Activated CD4-positive, alpha-beta T cell treated with anti-CD3 and anti-CD28 coated beads, Interleukin-2, amount 10 ng/mL, durations not matched to agents 24 days and 14 days (primary cell): Measurements from ENCODE around the gene DCC. TPM values are rescaled to one million over a fixed set of nuclear protein-coding genes. Genes with fewer than 3 reads are reported as not detected.
"Not testable (repeated sequence)": the region's sequence is repeated elsewhere in the genome, so short reads cannot be mapped to it uniquely, and the experiment has no call there.

ENCODE experiments used
- DNase-seq: peaks from one replicate; pipeline ENCODE4 v3.0.0; 2022
- H3K27ac Mint-ChIP-seq: one replicate; pipeline ENCODE4 v1.8.0; 2022; ENCODE audit warnings: mild to moderate bottlenecking, mixed read lengths
- H3K27me3 Mint-ChIP-seq: one replicate; pipeline ENCODE4 v1.8.0; 2022; ENCODE audit warnings: mixed read lengths
- H3K36me3 Mint-ChIP-seq: one replicate; pipeline ENCODE4 v1.8.0; 2022; ENCODE audit warnings: low read depth, mild to moderate bottlenecking, mixed read lengths
- H3K4me1 Mint-ChIP-seq: one replicate; pipeline ENCODE4 v1.8.0; 2021; ENCODE audit warnings: mixed read lengths
- H3K4me3 Mint-ChIP-seq: one replicate; pipeline ENCODE4 v1.8.0; 2022; ENCODE audit warnings: mild to moderate bottlenecking, moderate library complexity, mixed read lengths
- H3K9me3 Mint-ChIP-seq: one replicate; pipeline ENCODE4 v1.8.0; 2021; ENCODE audit warnings: mixed read lengths
- intact Hi-C: fragments of 100-400 bp; cut with micrococcal nuclease; formaldehyde crosslinking; loops from one replicate; pipeline ENCODE4 v1.15.1; 2023
- total RNA-seq: library from RNA; stranded (reverse); gene quantifications from 2 replicates; pipeline ENCODE4 v1.2.3, GENCODE V29; 2022

The DCC gene
- total RNA-seq, 1 donor from 2014 or later = not detected

DNA sequence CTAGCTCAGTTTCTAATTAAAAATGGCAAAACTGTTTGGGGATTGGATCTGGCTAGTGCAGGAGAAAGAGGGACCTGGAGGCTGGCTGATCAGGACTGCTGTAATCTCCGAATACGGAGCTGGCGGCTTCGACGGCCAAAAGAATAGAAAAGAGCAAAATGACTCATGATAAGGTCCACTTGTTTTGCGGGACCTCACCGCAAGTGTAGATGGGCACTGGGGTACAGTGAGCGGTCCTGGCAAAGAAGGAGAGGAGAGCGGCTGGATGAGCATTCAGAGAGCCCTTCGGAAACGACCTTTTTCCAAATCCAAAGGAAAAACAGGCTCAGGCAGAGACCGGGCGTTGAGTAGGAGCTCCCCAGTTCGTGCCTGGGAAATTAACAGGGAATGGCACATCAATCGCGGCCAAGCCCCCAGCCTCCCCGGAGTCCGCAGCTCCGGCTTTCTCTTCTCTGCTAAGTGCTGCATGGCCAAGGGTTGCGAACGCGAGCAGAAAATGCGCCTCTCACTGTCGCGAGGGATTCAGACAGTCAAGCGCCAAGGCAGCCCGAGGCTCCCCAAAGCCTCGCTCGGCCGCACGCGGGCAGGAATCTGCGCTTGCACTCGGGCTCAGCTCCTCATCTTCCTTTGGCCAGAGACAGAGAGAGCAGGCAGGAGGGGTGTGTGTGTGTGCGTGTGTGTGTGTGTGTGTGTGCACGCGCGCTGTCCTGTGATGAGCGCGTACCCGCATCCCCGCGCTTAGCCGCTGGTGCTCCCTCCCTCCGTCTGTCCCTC lies 1.8 kb downstream of the DCC start:
- DNase-seq = no peak
- H3K4me3 Mint-ChIP-seq = no peak overlapping the region
- H3K9me3 Mint-ChIP-seq = peaks cover 8% of the 10 kb centered on the region
- H3K27ac Mint-ChIP-seq = no peak overlapping the region
- no peaks in the 10 kb centered on the region for H3K36me3 Mint-ChIP-seq
- intact Hi-C loops = no loop called here
- H3K4me1 Mint-ChIP-seq = no peaks in the 10 kb centered on the region
- H3K27me3 Mint-ChIP-seq = peaks cover 30% of the 10 kb centered on the region

DNA sequence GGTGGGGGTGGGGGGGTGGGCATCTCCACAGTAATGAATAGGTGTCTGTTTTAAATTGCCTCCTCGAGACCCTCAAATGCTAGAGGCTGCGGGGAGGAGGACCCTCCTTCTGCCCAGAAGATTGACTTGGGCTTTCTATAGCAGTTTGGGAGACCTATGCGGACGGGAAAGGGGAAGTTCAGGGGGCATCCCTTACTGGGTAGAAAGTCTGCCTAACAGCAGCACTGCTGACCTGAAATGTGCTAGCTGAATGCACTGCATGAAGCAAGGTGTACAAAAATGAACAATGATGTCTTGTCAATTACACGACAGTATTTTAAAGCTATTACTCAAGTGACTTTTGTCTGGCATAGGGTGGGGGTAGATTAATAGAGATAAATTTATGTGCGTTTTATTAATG lies 2.5 kb downstream of the DCC start:
- peaks cover 30% of the 10 kb centered on the region for H3K27me3 Mint-ChIP-seq
- intact Hi-C loops = no loop called here
- H3K27ac Mint-ChIP-seq = no peak overlapping the region
- DNase-seq = no peak
- H3K4me1 Mint-ChIP-seq = no peaks in the 10 kb centered on the region
- H3K4me3 Mint-ChIP-seq = no peak overlapping the region
- H3K9me3 Mint-ChIP-seq = peaks cover 4% of the 10 kb centered on the region
- H3K36me3 Mint-ChIP-seq = no peaks in the 10 kb centered on the region

DNA sequence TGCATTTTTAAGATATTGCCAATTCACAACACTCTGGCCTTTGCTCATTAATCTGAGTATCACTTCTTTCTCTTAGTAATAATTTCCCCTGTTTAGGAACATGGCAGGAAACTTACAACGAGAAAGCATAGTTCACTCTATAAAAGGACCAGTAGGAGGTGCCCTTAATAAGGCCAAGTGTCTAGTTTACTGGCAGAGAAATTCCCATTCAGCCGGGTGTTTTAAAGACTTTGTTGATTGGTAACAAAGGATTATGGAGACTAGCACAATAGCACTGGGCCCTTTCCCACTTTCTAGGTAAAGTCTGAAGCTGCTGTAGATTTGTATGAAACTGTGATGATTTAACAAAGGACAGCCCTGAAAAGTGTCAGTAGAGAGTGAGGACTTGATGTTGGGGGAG lies 3.1 kb downstream of the DCC start:
- H3K4me3 Mint-ChIP-seq = no peak overlapping the region
- H3K36me3 Mint-ChIP-seq = no peaks in the 10 kb centered on the region
- intact Hi-C loops = no loop called here
- no peak for DNase-seq
- H3K27ac Mint-ChIP-seq = no peak overlapping the region
- no peaks in the 10 kb centered on the region for H3K4me1 Mint-ChIP-seq
- peaks cover 4% of the 10 kb centered on the region for H3K9me3 Mint-ChIP-seq
- peaks cover 30% of the 10 kb centered on the region for H3K27me3 Mint-ChIP-seq

DNA sequence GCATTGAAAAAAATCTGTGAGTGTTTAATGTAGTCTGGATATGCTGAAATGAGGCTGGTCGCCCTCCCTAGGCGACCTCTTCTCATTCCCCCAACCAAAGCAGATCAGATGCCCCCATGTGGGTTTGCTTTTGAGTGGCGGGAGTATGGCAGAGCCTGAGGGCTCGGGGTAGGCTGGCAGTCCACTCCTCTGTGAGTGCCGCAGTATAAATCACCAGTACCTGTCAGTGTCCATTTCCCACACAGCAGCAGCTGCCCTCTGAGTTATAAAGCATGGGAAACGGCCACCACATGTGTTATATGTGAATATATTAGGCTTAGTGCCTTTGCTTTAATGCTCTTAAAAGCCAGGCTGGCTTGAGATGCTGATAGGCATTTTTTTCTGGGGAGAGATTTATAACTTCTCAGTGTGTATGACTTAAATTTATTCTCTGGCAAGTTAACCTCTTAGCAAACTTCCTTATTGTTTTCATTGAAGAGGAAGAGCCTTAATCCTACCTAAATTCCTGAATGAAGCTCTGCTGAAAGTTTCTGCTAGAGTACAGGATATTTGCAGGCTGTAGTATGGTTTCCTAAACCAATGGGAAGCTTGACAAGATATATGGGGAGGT lies 3.8 kb downstream of the DCC start:
- Mint-ChIP-seq H3K27me3 (peaks cover 28% of the 10 kb centered on the region), H3K36me3 (no peaks in the 10 kb centered on the region), H3K27ac (no peak overlapping the region), H3K9me3 (peaks cover 4% of the 10 kb centered on the region), H3K4me1 (no peaks in the 10 kb centered on the region), H3K4me3 (no peak overlapping the region)
- DNase-seq = no peak
- intact Hi-C loops = no loop called here

DNA sequence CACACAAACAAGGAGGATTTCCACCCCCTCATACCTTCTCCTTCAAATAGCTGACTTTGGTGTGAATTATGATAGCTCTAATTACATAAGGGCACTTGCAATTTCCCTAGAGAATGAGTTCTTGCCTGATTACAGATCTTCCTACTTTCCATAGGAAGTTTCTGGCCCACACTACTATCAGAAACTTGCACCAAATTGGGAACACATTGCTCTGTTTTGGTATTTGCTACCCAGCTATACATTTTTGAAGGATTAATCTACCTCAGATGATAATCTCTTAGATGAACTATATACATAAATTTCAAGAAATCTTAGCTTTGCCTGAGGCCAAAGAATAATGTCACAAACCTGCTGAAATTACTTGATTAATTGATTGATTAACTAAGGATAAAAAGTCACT lies 4.9 kb downstream of the DCC start:
- no peak for DNase-seq
- no peak overlapping the region for H3K4me3 Mint-ChIP-seq
- intact Hi-C loops = no loop called here
- no peak overlapping the region for H3K27ac Mint-ChIP-seq
- H3K4me1 Mint-ChIP-seq = no peaks in the 10 kb centered on the region
- H3K36me3 Mint-ChIP-seq = no peaks in the 10 kb centered on the region
- H3K9me3 Mint-ChIP-seq = peaks cover 4% of the 10 kb centered on the region
- peaks cover 22% of the 10 kb centered on the region for H3K27me3 Mint-ChIP-seq

DNA sequence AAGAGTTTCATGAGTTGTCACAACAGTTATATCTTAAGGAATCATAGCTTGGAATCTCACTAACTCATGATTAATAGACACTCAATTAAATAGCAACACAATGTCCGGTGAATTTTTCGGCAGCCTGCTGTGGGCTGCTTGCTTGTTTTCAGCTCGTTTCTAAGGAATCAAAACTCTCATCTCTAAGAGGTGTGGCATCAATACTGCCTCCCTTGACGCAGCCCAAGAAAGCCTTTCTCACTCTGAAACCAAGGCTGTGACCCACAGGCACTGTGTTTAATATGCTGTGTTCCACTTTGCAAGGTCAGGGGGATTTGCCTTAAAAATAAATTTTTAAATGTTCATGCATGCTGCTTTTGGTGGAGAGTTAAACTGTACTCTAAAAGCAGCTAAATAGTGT lies 5.4 kb downstream of the DCC start:
- no peak for DNase-seq
- H3K4me1 Mint-ChIP-seq = no peaks in the 10 kb centered on the region
- intact Hi-C loops = no loop called here
- H3K27ac Mint-ChIP-seq = no peak overlapping the region
- no peaks in the 10 kb centered on the region for H3K36me3 Mint-ChIP-seq
- no peak overlapping the region for H3K4me3 Mint-ChIP-seq
- peaks cover under 1% of the 10 kb centered on the region for H3K9me3 Mint-ChIP-seq
- H3K27me3 Mint-ChIP-seq = peaks cover 16% of the 10 kb centered on the region

DNA sequence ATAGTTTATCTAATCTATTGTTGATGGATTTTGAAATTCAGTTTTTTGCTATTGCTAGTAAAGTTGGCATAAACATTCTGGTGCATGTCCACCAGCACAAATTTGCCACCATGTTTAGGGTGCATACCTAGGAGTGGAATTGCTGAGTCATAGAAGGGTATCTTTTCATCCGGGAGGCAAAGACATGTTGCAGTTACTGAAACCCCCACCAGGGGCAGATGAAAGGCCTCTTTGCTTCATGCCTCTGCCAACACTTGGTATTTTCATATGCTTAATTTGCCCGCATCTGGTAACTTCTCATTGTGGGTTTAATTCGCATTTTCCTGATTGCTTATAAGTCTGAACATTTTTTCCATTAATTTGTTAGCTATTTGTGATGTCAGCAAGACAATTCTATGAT lies 8.2 kb downstream of the DCC start:
- Mint-ChIP-seq H3K4me3 (no peak overlapping the region), H3K36me3 (no peaks in the 10 kb centered on the region), H3K27me3 (no peaks in the 10 kb centered on the region), H3K4me1 (no peaks in the 10 kb centered on the region), H3K9me3 (no peaks in the 10 kb centered on the region), H3K27ac (no peak overlapping the region)
- intact Hi-C loops = no loop called here
- DNase-seq = no peak

DNA sequence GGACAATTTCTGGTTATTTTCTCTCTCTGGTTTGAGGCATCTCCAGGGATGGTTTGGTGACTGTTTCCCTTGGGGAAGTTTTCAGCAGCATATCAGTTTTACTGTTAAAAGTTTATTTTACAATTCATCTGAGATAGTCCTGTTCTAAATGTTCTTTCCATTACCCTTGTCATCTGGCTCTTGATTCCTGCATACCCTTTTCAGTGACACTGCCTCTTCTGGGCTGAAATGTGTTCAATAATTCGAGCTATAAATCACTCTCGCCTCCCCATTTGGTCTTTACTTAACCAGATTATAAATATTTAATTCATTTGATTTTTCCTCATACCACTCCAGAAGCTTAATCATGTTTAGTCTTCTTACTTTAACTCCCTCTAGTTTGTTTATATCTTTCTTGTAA lies 9.5 kb downstream of the DCC start:
- Mint-ChIP-seq H3K27me3 (no peaks in the 10 kb centered on the region), H3K4me1 (no peaks in the 10 kb centered on the region), H3K27ac (no peak overlapping the region), H3K36me3 (no peaks in the 10 kb centered on the region), H3K4me3 (no peak overlapping the region), H3K9me3 (no peaks in the 10 kb centered on the region)
- intact Hi-C loops = no loop called here
- DNase-seq = no peak

DNA sequence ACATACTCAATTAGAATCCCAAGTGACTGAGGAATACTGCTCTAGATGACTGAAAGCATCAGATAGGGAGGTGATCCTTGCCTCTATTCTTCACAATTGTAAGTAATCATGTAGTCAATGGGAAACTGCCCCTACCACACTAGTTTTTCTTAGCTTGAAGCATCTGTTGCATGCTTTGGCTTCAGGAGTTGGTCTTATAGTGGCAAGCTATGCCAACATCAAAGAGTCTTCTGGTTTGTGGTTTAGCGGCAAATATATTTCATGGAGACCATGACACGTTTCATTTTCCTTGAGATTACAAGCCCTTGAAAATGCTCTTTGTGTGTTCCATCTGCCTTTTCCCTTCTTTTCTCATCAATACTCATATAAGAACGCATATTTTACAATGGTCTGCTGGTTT lies 12.9 kb downstream of the DCC start:
- no peaks in the 10 kb centered on the region for H3K4me1 Mint-ChIP-seq
- H3K27ac Mint-ChIP-seq = no peak overlapping the region
- no peak for DNase-seq
- H3K9me3 Mint-ChIP-seq = no peaks in the 10 kb centered on the region
- H3K27me3 Mint-ChIP-seq = no peaks in the 10 kb centered on the region
- intact Hi-C loops = no loop called here
- H3K36me3 Mint-ChIP-seq = no peaks in the 10 kb centered on the region
- no peak overlapping the region for H3K4me3 Mint-ChIP-seq

DNA sequence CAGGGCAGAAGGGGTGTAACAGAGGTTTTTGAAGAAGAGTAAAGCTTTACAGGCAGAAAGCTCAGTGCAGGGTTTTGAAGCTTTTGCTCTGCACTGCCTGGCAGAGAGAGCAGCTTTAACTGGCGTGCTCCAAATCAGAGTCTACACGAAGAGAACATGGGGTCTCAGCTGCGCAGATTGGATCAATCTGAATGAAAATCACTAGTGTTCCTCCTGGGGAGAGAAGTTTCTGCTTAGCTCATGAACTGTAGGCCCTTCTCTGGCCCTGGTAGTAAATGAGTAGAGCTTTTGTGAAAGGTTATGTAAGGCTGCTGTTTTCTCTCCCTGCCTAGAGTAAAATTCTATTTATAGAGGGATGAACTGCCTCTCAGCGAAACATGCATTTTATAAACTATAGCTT lies 13.6 kb downstream of the DCC start:
- intact Hi-C loops = no loop called here
- H3K27ac Mint-ChIP-seq = no peak overlapping the region
- H3K36me3 Mint-ChIP-seq = no peaks in the 10 kb centered on the region
- H3K4me1 Mint-ChIP-seq = no peaks in the 10 kb centered on the region
- H3K9me3 Mint-ChIP-seq = no peaks in the 10 kb centered on the region
- no peak overlapping the region for H3K4me3 Mint-ChIP-seq
- H3K27me3 Mint-ChIP-seq = no peaks in the 10 kb centered on the region
- DNase-seq = no peak

DNA sequence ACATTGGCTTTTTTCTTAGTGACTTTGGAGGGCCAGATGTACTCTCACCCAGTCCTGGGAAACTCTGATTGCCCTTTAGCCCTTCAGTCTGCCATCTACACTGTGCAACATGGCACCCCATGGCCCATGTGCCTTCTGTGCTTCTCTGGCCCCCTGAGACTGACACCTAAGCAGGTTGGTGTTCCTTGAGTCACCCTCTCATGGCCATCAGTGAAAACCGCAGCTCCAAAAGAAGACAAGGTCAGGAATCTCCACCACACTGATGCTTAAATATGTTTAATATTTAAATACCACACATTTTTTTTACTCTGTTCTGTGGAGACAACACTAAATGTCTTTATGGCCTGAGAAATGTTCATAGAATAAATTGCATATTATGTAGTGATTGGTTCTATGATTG lies 23.9 kb downstream of the DCC start:
- no peaks in the 10 kb centered on the region for H3K4me1 Mint-ChIP-seq
- intact Hi-C loops = no loop called here
- peaks cover 3% of the 10 kb centered on the region for H3K9me3 Mint-ChIP-seq
- no peaks in the 10 kb centered on the region for H3K27me3 Mint-ChIP-seq
- no peak overlapping the region for H3K27ac Mint-ChIP-seq
- H3K4me3 Mint-ChIP-seq = no peak overlapping the region
- H3K36me3 Mint-ChIP-seq = no peaks in the 10 kb centered on the region
- no peak for DNase-seq

DNA sequence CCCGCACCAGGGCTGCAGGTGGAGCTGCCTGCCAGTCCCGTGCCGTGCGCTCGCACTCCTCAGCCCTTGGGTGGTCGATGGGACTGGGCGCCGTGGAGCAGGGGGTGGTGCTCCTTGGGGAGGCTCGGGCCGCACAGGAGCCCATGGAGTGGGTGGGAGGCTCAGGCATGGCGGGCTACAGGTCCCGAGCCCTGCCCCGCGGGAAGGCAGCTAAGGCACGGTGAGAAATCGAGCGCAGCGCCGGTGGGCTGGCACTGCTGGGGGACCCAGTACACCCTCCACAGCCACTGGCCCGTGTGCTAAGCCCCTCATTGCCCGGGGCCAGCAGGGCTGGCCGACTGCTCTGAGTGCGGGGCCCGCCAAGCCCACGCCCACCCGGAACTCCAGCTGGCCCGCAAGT lies 26.9 kb downstream of the DCC start:
- H3K9me3 Mint-ChIP-seq, H3K4me1 Mint-ChIP-seq, H3K27ac Mint-ChIP-seq, H3K27me3 Mint-ChIP-seq, intact Hi-C loops, H3K36me3 Mint-ChIP-seq, DNase-seq, H3K4me3 Mint-ChIP-seq: not testable (repeated sequence)

DNA sequence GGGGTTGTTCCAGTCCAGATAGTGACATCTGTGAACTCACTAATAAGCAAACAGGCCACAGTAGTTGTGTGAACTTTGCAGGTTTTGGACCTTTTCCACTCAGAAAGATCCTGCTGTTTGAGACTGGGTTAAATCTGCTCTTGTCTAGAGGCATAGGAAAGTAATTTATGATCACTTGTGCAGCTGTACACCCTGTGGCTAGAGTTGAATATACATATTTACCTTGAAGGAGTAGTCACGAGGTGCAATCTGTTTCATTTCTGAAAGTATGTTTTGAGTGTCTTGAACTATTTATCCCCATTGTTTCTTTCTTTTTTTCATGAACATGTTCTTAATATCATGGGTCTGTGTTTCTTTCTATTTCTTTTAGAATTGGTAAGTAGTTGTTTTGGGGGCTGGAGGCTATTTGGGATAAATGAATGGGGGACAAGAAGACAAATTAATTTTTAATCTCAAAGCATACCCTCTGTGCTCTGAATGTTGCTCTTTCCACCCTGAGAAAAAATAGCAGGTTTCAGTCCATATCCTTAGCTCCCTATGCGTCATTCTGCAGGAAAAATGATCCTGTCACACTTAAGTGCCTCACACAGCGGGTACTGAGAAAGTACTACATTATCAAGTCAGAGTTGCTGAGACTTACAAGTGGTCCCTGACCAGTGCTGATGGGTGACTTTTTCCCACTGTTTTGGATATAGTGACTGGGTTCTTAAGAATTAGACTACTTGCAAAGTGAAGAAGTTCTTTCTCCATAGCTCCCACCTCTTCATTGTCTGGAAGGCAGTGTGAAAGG lies 28.2 kb downstream of the DCC start:
- intact Hi-C loops = no loop called here
- no peaks in the 10 kb centered on the region for H3K4me1 Mint-ChIP-seq
- no peak overlapping the region for H3K4me3 Mint-ChIP-seq
- no peaks in the 10 kb centered on the region for H3K36me3 Mint-ChIP-seq
- no peaks in the 10 kb centered on the region for H3K9me3 Mint-ChIP-seq
- no peak overlapping the region for H3K27ac Mint-ChIP-seq
- DNase-seq = no peak
- H3K27me3 Mint-ChIP-seq = no peaks in the 10 kb centered on the region

DNA sequence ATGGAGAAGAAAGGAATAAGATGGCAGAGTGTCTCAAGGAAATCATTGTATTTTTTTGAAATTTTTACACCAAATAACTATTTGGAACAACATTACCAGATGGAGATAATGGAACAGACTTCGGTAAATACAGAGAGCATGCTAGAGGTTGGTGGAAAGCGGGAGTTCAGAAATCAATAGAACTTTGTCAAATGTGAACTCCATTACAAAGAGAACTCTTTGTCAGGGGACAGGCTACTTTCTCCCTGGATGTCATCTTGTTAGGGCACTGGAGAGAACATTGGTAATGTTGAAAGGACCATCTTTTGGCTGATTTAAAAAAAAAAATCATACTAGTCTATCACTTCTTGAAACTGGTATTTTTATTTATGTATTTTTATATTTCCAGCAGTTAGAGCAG lies 30.8 kb downstream of the DCC start:
- no peak for DNase-seq
- Mint-ChIP-seq H3K36me3 (no peaks in the 10 kb centered on the region), H3K4me3 (no peak overlapping the region), H3K27me3 (no peaks in the 10 kb centered on the region), H3K9me3 (no peaks in the 10 kb centered on the region), H3K4me1 (no peaks in the 10 kb centered on the region), H3K27ac (no peak overlapping the region)
- intact Hi-C loops = no loop called here
